RWPE1 (cell line): ENCODE results near the gene CORO7.

Experiments used
- CTCF ChIA-PET: fragments of 350-600 bp; sonication (Branson Sonifier 250); formaldehyde crosslinking; extraction: SDS; loops from one replicate; lab custom pipeline; 2021; lab: Yijun Ruan, JAX
- POLR2A ChIA-PET: fragments of 400-600 bp; formaldehyde crosslinking; extraction: SDS; loops from one replicate; lab custom pipeline; 2020; ENCODE audit warnings: antibody characterized with exemption; ENCODE audit not compliant: low non-redundant PET; lab: Yijun Ruan, JAX
- DNase-seq: peaks from one replicate; pipeline ENCODE4 v3.0.0; 2012; ENCODE audit warnings: low spot score
- H3K27ac ChIP-seq: fragments of 450-650 bp; 2 replicates; pipeline ENCODE4 v1.5.1; 2017
- CTCF ChIP-seq: fragments of 450-650 bp; conservative IDR thresholded peaks from 2 replicates; pipeline ENCODE4 v1.5.1; 2017; ENCODE audit warnings: low read depth, mild to moderate bottlenecking

CORO7 gene

GRCh38 chr16:4365014-4365406 is 51.4 kb downstream of the CORO7 start:
- CTCF ChIA-PET: interaction anchor here (0.7 to 1.0 kb wide), 2 partner anchors 37 to 191 kb away, joined by 3 read pairs; partner anchors contain the start of gene C16orf96
- no peak for TF ChIP-seq CTCF
- POLR2A ChIA-PET: no interaction called here
- no peak for DNase-seq
- peak overlapping the region; percentile 12; the same call in 1 of the 2 replicates for H3K27ac ChIP-seq

- POLR2A ChIA-PET: no interaction called here
- TF ChIP-seq CTCF: no peak
- no peak for DNase-seq
- CTCF ChIA-PET: interaction anchor here (0.7 to 1.0 kb wide), 3 partner anchors 38 to 192 kb away, joined by 3 to 4 read pairs (median 3); partner anchors contain the start of gene C16orf96
- H3K27ac ChIP-seq: peak overlapping the region; percentile 12; the same call in 1 of the 2 replicates
Observed at GRCh38 chr16:4364196-4365013, 52.0 kb downstream of the CORO7 start.

- no peak for DNase-seq
- ChIA-PET CTCF (interaction anchor here (0.6 to 5.3 kb wide), 3 partner anchors 27 to 41 kb away, joined by 4 to 74 read pairs (median 7); no protein-coding TSS in a partner anchor), POLR2A (no interaction called here)
- no peak for TF ChIP-seq CTCF
- H3K27ac ChIP-seq: peak overlapping the region; percentile 50
Observed at GRCh38 chr16:4362476-4363135, 53.8 kb downstream of the CORO7 start.

GRCh38 chr16:4361944-4362311 is 54.5 kb downstream of the CORO7 start:
- TF ChIP-seq CTCF: no peak
- peak overlapping the region; percentile 50 for H3K27ac ChIP-seq
- POLR2A ChIA-PET: no interaction called here
- CTCF ChIA-PET: interaction anchor here (0.7 to 5.3 kb wide), 2 partner anchors 41 to 59 kb away, joined by 5 to 74 read pairs; no protein-coding TSS in a partner anchor
- no peak for DNase-seq

- TF ChIP-seq CTCF: no peak
- ChIA-PET POLR2A (no interaction called here), CTCF (interaction anchor here (0.7 to 5.3 kb wide), 2 partner anchors 42 to 59 kb away, joined by 5 to 74 read pairs; no protein-coding TSS in a partner anchor)
- DNase-seq: no peak
- peak overlapping the region; percentile 50 for H3K27ac ChIP-seq
Observed at GRCh38 chr16:4361033-4361943, 55.1 kb downstream of the CORO7 start.
